Gastrocnemius medialis (tissue), 4 donors: ENCODE measurements around the gene KLHL20. TPM values are rescaled to one million over a fixed set of nuclear protein-coding genes. Genes with fewer than 3 reads are reported as not detected.
"Not testable (repeated sequence)": the region's sequence is repeated elsewhere in the genome, so short reads cannot be mapped to it uniquely, and the experiment has no call there.

ENCODE experiments used
- ATAC-seq, 2 donors: fragments of 150-250 bp; one replicate each; pipeline ENCODE4 v1.9.1; 2016
- DNase-seq, 2 donors: peaks; one replicate each; pipeline ENCODE4 v3.0.0-alpha.2; 2019
- H3K27ac ChIP-seq, 4 donors: fragments of 200-600 bp; sonication (generic); 1 replicate in 1 of 4; 2 replicates in 3 of 4; pipeline ENCODE4 v1.5.1; 2016 to 2018; ENCODE audit warnings: mild to moderate bottlenecking in 2 of 4, moderate library complexity in 1 of 4
- H3K27me3 ChIP-seq, 3 donors: fragments of 200-600 bp; sonication (generic) in 2 of 3; 1 replicate in 1 of 3; 2 replicates in 2 of 3; pipeline versions ENCODE4 v1.5.1 to v1.6.0; 2016 to 2019; ENCODE audit warnings: mild to moderate bottlenecking in 1 of 3, moderate library complexity in 1 of 3
- H3K36me3 ChIP-seq, 2 donors: fragments of 200-600 bp; sonication (generic) in 1 of 2; one replicate each; pipeline ENCODE4 v1.5.1; 2017 to 2018
- H3K4me1 ChIP-seq, 2 donors: fragments of 200-600 bp; sonication (generic) in 1 of 2; one replicate each; pipeline ENCODE4 v1.5.1; 2016 to 2017; ENCODE audit warnings: mild to moderate bottlenecking in 2 of 2
- H3K4me3 ChIP-seq, 4 donors: fragments of 200-600 bp; sonication (generic) in 3 of 4; 1 replicate in 1 of 4; 2 replicates in 3 of 4; pipeline ENCODE4 v1.5.1; 2016 to 2019; ENCODE audit warnings: mild to moderate bottlenecking in 2 of 4
- H3K9me3 ChIP-seq, 3 donors: fragments of 200-600 bp; sonication (generic) in 2 of 3; 1 replicate in 1 of 3; 2 replicates in 2 of 3; pipeline ENCODE4 v1.5.1; 2016 to 2019
- CTCF ChIP-seq, 5 experiments: fragments of 450-650 bp in 3 of 5; fragments of 200-600 bp in 2 of 5; sonication (generic) in 2 of 5; IDR thresholded peaks in 4 of 5; conservative IDR thresholded peaks in 1 of 5; 1 replicate in 4 of 5; 2 replicates in 1 of 5; pipeline ENCODE4 v1.5.1; 2016 to 2019; ENCODE audit warnings: antibody characterized with exemption in 5 of 5, mild to moderate bottlenecking in 3 of 5, moderate library complexity in 3 of 5
- POLR2A ChIP-seq, 2 donors: fragments of 450-650 bp; IDR thresholded peaks; one replicate each; pipeline ENCODE4 v1.6.1; 2017; ENCODE audit warnings: antibody characterized with exemption in 2 of 2, mild to moderate bottlenecking in 2 of 2, moderate library complexity in 2 of 2
- in situ Hi-C, 4 donors: fragments of 200-750 bp; cut with MboI; loops; one replicate each; pipeline versions ENCODE4 v1.15.0 to v1.8.0; 2017; ENCODE audit warnings: low sequenced_read_pairs in 4 of 4
- intact Hi-C: fragments of 100-400 bp; cut with DNase I; formaldehyde crosslinking; loops from one replicate; pipeline ENCODE4 v1.15.1; 2023; ENCODE audit warnings: low total_unique reads
- total RNA-seq, 4 donors: library from RNA; depleted of rRNA; stranded (reverse); fragments of >200 nt; gene quantifications; one replicate each; pipeline versions ENCODE4 v1.1.0 to v1.2.3, GENCODE V29; 2016

Gene KLHL20
- total RNA-seq, 4 donors from 2014 or later, result 15.9 to 23.9 (median 23.4) TPM

GRCh38 chr1:173682184-173682583 is 32.6 kb upstream of the KLHL20 start:
- no peaks in the 10 kb centered on the region for H3K4me1 ChIP-seq
- no peak overlapping the region for H3K27ac ChIP-seq
- DNase-seq (no peak), ATAC-seq (no peak)
- H3K9me3 ChIP-seq, result no peaks in the 10 kb centered on the region
- H3K27me3 ChIP-seq, result no peaks in the 10 kb centered on the region
- no peaks in the 10 kb centered on the region for H3K36me3 ChIP-seq
- TF ChIP-seq CTCF (IDR thresholded peaks at IDR 0.05 in 4 of 5, conservative IDR thresholded peaks at IDR 0.05 in 1 of 5) (no peak), POLR2A (IDR thresholded peaks at IDR 0.05) (no peak)
- intact Hi-C loops (no loop called here), in situ Hi-C loops (no loop called here)
- no peak overlapping the region for H3K4me3 ChIP-seq

GRCh38 chr1:173683838-173684237 is 30.9 kb upstream of the KLHL20 start:
- in situ Hi-C loops, H3K9me3 ChIP-seq, H3K4me1 ChIP-seq, ATAC-seq, H3K27me3 ChIP-seq, H3K27ac ChIP-seq, H3K4me3 ChIP-seq, H3K36me3 ChIP-seq, intact Hi-C loops, DNase-seq: not testable (repeated sequence)

GRCh38 chr1:173685121-173685520 is 29.7 kb upstream of the KLHL20 start:
- ATAC-seq, H3K9me3 ChIP-seq, intact Hi-C loops, DNase-seq, H3K4me1 ChIP-seq, in situ Hi-C loops, H3K27ac ChIP-seq, H3K27me3 ChIP-seq, H3K4me3 ChIP-seq, H3K36me3 ChIP-seq: not testable (repeated sequence)

DNA sequence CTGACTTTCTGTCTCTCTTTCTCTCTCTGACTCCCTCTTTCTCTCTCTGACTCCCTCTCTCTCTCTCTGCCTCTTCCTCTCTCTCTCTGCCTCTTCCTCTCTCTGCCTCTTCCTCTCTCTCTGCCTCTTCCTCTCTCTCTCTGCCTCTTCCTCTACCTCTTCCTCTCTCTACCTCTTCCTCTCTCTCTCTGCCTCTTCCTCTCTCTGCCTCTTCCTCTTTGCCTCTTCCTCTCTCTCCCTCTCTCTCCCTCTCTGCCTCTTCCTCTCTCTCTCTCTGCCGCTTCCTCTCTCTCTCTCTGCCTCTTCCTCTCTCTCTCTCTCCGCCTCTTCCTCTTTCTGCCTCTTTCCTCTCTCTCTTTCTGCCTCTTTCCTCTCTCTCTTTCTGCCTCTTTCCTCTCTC is 26.5 kb upstream of the KLHL20 start:
- in situ Hi-C loops, result no loop called here
- Histone ChIP-seq H3K27me3 (no peaks in the 10 kb centered on the region), H3K4me3 (no peak overlapping the region), H3K36me3 (no peaks in the 10 kb centered on the region), H3K27ac (no peak overlapping the region), H3K9me3 (no peaks in the 10 kb centered on the region), H3K4me1 (no peaks in the 10 kb centered on the region)
- ATAC-seq (no peak), DNase-seq (no peak)
- no peak for TF ChIP-seq CTCF (IDR thresholded peaks at IDR 0.05 in 4 of 5, conservative IDR thresholded peaks at IDR 0.05 in 1 of 5)
- no peak for TF ChIP-seq POLR2A (IDR thresholded peaks at IDR 0.05)
- intact Hi-C loops, result no loop called here

DNA sequence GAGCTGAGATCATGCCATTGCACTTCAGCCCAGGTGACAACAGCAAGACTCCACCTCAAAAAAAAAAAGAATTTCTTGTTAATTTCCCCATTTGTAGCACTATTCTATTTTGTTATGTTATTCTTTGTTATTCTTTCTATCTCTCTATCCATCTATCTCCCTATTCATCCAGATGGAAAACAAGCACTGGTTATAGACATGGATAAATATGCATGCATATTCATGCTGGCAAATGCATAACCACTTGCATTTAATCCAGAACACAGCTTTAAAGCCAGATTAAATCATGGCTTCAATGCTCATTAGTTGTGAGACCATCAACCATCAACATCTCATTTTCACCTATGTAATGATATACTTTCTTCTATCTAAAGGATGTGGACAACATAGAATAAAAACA is 21.5 kb upstream of the KLHL20 start:
- no peak overlapping the region for H3K4me3 ChIP-seq
- ATAC-seq (no peak), DNase-seq (no peak)
- TF ChIP-seq CTCF (IDR thresholded peaks at IDR 0.05 in 4 of 5, conservative IDR thresholded peaks at IDR 0.05 in 1 of 5) (no peak), POLR2A (IDR thresholded peaks at IDR 0.05) (no peak)
- intact Hi-C loops, result no loop called here
- H3K27ac ChIP-seq, result no peak overlapping the region
- no peaks in the 10 kb centered on the region for H3K4me1 ChIP-seq
- no peaks in the 10 kb centered on the region for H3K9me3 ChIP-seq
- no peaks in the 10 kb centered on the region for H3K36me3 ChIP-seq
- in situ Hi-C loops, result no loop called here
- peaks cover 0 to 2% (median 0%) of the 10 kb centered on the region in 3 donors for H3K27me3 ChIP-seq

GRCh38 chr1:173701299-173701698 is 13.5 kb upstream of the KLHL20 start:
- H3K27ac ChIP-seq, ATAC-seq, H3K36me3 ChIP-seq, DNase-seq, intact Hi-C loops, H3K27me3 ChIP-seq, H3K9me3 ChIP-seq, H3K4me1 ChIP-seq, H3K4me3 ChIP-seq: not testable (repeated sequence)
- in situ Hi-C loops, result loop anchor here in 1 of 4 donors (25.0 kb wide), 1 partner anchor 289 kb away; no protein-coding TSS in a partner anchor
